ENCODE measurements around the gene ARL4D.

Gene ARL4D

DNA sequence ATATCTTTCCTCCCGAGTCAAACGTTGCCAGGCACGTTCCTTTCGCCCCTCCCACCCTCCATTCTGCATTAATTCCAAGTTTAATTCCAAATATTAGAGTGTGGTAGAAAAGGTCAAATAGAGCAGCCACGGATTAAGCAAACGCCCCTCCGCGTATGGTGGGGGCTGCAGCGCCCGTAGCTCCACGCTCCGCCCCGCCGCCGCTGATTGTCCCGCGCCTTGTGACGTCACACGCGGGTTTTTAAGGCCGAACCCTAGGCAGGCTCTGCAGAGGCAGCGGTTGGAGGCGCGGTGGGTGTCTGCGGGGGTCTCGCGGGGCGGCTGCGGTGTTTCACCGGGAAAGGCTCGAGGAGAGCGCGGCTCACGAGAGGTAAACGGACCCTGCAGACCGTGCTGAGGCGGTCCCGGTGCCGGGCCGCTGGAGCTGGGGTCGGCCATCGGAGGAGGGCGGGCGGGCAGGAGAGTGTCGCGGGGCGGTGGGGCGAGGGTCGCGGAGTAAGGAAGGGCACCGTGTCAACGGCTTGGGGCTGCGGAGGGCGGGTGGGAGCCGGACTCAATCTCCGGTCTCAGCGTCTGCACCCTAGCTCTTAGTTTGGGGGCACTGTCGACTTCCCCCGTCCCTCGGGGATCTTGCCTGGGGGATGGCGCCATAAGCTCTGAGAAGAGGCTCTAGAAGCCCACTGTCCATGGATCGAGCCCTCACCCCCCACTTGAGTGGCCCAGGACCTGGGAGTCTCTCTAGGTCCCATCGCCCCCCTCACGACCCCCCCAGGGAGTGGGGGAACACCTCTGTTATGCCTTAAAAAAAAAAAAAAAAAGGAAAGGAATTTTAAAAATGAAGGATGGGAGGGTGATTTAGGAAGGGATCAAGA is at the start of gene ARL4D:
Gene ARL4D (plus strand): TSS at position 270 of the 872 bp plus-strand sequence. CDS start 740 bp downstream, outside the sequence.
- Mint-ChIP-seq H3K4me1 (ENCODE audit: low read depth) (peaks cover 33% of the 10 kb centered on the region), H3K27ac (peak within 1 kb of the TSS; percentile 89), H3K9me3 (no peaks in the 10 kb centered on the region), H3K4me3 (peak within 1 kb of the TSS; percentile 94), H3K36me3 (ENCODE audit: low read depth) (no peaks in the 10 kb centered on the region), H3K27me3 (ENCODE audit: low read depth) (no peaks in the 10 kb centered on the region)

DNA sequence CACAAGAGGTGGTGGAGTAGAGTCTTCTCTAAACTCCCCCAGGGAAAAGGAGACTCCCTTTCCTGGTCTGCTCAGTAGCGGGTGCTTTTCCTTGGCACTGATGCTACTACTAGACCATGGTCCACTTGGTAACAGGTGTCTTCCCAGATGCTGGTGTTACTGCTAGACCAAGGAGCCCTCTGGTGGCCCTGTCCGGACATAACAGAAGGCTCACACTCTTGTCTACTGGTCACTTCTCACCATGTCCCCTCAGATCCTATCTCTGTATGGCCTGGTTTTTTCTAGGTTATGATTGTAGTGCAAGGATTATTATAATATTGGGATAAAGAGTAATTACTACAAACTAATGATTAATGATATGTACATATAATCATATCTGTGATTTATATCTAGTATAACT is 49.7 kb upstream of the ARL4D start:
- Mint-ChIP-seq H3K4me1 (ENCODE audit: low read depth) (peaks cover 9% of the 10 kb centered on the region), H3K36me3 (ENCODE audit: low read depth) (peaks cover 30% of the 10 kb centered on the region), H3K4me3 (no peak overlapping the region), H3K9me3 (peaks cover 43% of the 10 kb centered on the region), H3K27me3 (ENCODE audit: low read depth) (no peaks in the 10 kb centered on the region), H3K27ac (no peak overlapping the region)

DNA sequence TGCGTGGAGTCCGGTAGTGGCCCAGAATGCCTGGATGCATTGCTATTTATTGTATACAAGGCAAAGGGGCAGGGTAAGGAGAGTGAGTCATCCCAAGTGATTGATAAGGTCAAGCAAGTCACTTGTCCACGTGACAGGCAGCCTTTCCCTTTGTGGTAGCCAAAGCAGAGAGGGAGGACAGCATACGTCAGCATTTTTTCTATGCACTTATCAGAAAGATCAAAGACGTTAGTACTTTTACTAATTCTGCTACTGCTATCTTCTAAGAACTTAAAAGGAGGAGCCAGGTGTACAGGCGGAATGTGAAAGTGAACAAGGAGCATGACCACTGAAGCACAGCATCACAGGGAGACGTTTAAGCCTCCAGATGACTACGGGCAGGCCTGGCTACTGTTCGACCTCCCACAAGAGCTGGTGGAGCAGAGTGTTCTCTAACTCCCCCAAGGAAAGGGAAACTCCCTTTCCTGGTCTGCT is 47.9 kb upstream of the ARL4D start:
- H3K4me1 Mint-ChIP-seq (ENCODE audit: low read depth), result peaks cover 9% of the 10 kb centered on the region

DNA sequence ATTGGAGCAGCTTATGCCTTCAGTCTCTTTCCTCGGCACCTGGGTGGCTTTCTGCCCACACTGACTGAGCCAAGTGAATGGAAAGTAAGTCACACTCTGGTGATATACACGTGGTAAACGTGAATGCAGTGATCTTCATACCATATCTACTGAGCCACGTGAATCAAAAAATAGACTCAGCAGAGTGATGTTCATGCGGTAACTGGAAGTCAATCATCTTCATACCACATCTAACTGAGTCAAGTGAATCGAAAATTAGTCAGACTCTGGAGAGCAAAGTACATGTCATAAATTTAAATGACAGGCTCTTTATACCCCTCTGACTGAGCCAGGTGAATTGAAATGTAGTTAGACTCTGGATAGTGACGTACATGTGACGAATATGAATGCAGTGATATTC is 47.1 kb upstream of the ARL4D start:
- no peak overlapping the region for H3K4me3 Mint-ChIP-seq
- H3K9me3 Mint-ChIP-seq, result peaks cover 43% of the 10 kb centered on the region
- peaks cover 30% of the 10 kb centered on the region for H3K36me3 Mint-ChIP-seq (ENCODE audit: low read depth)
- H3K27me3 Mint-ChIP-seq (ENCODE audit: low read depth), result no peaks in the 10 kb centered on the region
- H3K4me1 Mint-ChIP-seq (ENCODE audit: low read depth), result peaks cover 9% of the 10 kb centered on the region
- no peak overlapping the region for H3K27ac Mint-ChIP-seq

More for the DNA sequence above, 47.9 kb upstream of the ARL4D start:
- Mint-ChIP-seq H3K4me3 (no peak overlapping the region), H3K27ac (no peak overlapping the region), H3K27me3 (ENCODE audit: low read depth) (no peaks in the 10 kb centered on the region), H3K36me3 (ENCODE audit: low read depth) (peaks cover 30% of the 10 kb centered on the region), H3K9me3 (peaks cover 43% of the 10 kb centered on the region)

DNA sequence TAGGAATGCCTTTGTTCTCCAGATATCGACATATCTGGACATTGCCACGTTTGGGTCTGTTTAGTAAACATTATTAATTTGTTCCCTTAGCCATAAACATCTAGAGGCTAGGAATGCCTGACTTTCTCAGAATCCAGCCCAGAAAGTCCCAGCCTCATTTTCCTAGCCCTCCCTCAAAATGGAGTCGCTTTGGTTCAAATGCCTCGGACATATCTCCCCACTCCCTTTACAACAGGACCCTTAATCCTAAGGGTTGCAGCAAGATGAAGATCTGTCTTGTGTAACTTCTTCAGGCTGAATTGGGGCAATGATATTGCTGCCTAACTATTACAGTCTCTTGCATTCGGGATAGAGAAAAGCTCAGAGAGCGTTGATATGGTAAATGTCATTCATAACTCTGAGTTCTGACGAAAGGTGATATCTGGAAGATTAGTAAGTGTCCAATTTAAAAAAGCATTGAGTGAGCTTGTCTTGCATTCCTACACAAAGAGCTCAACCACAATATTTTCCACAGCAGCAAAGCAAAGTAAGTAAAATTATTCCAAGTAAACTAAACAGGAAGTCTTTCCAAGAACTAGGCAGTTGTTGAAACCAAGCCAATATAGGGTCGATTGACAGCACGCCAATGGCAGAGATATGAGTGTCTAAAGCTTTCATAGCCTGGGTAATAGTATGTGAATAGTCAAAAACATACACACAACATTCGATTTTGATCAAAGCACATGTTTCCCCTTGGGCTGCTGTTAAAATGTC is 46.0 kb upstream of the ARL4D start:
- H3K4me1 Mint-ChIP-seq (ENCODE audit: low read depth), result peaks cover 9% of the 10 kb centered on the region
- no peak overlapping the region for H3K27ac Mint-ChIP-seq
- H3K36me3 Mint-ChIP-seq (ENCODE audit: low read depth), result peaks cover 21% of the 10 kb centered on the region
- H3K27me3 Mint-ChIP-seq (ENCODE audit: low read depth), result no peaks in the 10 kb centered on the region
- no peak overlapping the region for H3K4me3 Mint-ChIP-seq
- H3K9me3 Mint-ChIP-seq, result peaks cover 32% of the 10 kb centered on the region

DNA sequence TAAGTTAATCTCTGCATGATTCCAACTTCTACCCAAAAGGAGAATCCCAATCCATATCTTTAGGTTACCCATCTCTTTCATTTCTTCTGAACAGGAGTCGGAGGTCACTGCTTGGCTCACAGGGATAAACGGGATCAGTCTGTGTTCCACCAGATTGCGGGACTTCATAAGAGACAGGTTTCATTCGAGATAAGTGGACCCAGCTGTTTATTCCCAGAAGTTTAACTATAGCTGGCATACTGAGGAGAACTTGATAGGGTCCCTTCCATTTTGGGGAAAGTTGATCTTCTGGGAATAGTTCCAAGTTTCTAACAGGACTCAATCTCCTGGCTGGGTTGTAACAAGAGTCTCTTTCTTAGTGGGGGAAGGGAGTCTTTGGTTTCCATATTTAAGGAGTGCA is 45.4 kb upstream of the ARL4D start:
- H3K36me3 Mint-ChIP-seq (ENCODE audit: low read depth), result peaks cover 18% of the 10 kb centered on the region
- H3K4me3 Mint-ChIP-seq, result no peak overlapping the region
- peaks cover 9% of the 10 kb centered on the region for H3K4me1 Mint-ChIP-seq (ENCODE audit: low read depth)

GRCh38 chr17:43354371-43354770 is 44.4 kb upstream of the ARL4D start:
- H3K4me3 Mint-ChIP-seq, result no peak overlapping the region
- H3K36me3 Mint-ChIP-seq (ENCODE audit: low read depth), result peaks cover 13% of the 10 kb centered on the region
- H3K9me3 Mint-ChIP-seq, result peaks cover 18% of the 10 kb centered on the region
- no peaks in the 10 kb centered on the region for H3K27me3 Mint-ChIP-seq (ENCODE audit: low read depth)
- H3K4me1 Mint-ChIP-seq (ENCODE audit: low read depth), result peaks cover 15% of the 10 kb centered on the region
- no peak overlapping the region for H3K27ac Mint-ChIP-seq

More for the DNA sequence above, 45.4 kb upstream of the ARL4D start:
- H3K9me3 Mint-ChIP-seq, result peaks cover 26% of the 10 kb centered on the region
- H3K27ac Mint-ChIP-seq, result no peak overlapping the region
- no peaks in the 10 kb centered on the region for H3K27me3 Mint-ChIP-seq (ENCODE audit: low read depth)

DNA sequence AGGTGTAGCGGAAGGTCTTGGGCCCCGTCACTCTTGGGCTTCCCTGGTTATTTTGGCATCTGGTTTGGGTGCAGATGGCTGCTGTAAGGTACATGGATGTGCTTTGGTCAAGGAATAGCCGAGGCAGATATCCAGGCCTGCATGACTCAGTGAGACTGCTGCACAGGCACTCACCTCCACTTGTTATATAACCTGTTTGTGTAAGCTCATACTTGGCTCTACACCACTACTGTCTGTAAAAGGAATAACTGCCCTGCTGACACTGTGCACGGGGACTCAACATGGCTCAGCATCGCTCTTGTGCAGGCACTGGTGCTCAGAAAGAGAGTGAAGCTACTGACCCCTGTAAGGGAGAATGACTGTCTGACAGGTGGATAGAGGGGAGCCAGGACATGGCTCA is 42.3 kb upstream of the ARL4D start:
- peaks cover 4% of the 10 kb centered on the region for H3K9me3 Mint-ChIP-seq
- peaks cover 2% of the 10 kb centered on the region for H3K36me3 Mint-ChIP-seq (ENCODE audit: low read depth)
- H3K27ac Mint-ChIP-seq, result no peak overlapping the region
- no peak overlapping the region for H3K4me3 Mint-ChIP-seq
- H3K4me1 Mint-ChIP-seq (ENCODE audit: low read depth), result peaks cover 30% of the 10 kb centered on the region
- H3K27me3 Mint-ChIP-seq (ENCODE audit: low read depth), result no peaks in the 10 kb centered on the region

DNA sequence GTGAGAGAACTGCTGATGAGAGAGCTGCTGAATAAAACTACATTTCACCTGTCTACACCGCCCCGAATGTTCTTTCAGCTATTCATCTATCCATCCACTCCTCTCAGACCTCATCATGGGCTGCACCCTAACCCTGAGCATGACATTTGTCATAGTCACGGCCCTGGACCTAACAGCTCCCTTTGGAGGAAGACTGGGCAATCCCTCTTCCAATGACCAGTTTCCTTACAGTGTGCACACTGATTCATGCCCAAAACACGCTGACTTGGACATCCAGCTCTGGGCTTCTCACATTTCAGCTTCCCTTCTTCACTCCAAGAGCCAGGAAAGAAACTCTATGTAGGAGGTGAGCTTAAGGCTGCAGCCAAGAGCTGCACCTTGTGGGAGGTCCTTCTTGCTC is 41.8 kb upstream of the ARL4D start:
- peaks cover 4% of the 10 kb centered on the region for H3K9me3 Mint-ChIP-seq
- H3K4me1 Mint-ChIP-seq (ENCODE audit: low read depth), result peaks cover 29% of the 10 kb centered on the region
- peaks cover 2% of the 10 kb centered on the region for H3K36me3 Mint-ChIP-seq (ENCODE audit: low read depth)
- no peaks in the 10 kb centered on the region for H3K27me3 Mint-ChIP-seq (ENCODE audit: low read depth)
- no peak overlapping the region for H3K4me3 Mint-ChIP-seq
- H3K27ac Mint-ChIP-seq, result no peak overlapping the region

DNA sequence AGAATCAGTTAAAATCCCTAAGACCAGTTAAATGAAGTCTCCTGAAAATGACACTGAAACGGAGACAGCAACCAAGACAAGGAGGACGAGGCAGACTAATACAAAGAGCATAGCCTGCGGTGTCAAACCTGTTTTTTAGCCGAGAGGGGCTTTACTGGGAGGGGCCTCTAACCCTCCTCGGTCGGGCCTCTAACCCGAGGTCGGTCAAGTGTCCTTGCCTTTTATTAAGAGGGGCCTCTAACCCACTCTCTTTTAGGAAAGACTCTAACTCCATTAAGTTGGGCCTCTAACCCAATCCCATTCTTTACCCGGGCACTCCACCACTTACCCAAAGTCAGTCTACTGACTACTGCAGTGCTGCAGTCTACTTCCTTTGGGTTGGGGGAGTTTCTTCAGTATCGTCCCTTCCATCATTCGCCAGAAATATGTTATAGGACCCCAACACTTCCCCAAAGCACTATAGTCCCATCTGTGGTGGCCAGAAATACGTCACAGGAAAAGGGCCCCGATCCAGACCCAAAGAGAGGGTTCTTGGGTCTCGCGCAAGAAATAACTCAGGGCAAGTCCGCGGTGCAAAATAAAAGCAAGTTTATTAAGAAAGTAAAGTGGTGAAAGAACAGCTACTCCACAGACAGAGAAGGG is 39.2 kb upstream of the ARL4D start:
- Mint-ChIP-seq H3K4me1 (ENCODE audit: low read depth) (peaks cover 31% of the 10 kb centered on the region), H3K27ac (peak overlapping the region; percentile 99), H3K27me3 (ENCODE audit: low read depth) (no peaks in the 10 kb centered on the region), H3K36me3 (ENCODE audit: low read depth) (peaks cover 4% of the 10 kb centered on the region), H3K9me3 (no peaks in the 10 kb centered on the region), H3K4me3 (peak overlapping the region; percentile 93)

DNA sequence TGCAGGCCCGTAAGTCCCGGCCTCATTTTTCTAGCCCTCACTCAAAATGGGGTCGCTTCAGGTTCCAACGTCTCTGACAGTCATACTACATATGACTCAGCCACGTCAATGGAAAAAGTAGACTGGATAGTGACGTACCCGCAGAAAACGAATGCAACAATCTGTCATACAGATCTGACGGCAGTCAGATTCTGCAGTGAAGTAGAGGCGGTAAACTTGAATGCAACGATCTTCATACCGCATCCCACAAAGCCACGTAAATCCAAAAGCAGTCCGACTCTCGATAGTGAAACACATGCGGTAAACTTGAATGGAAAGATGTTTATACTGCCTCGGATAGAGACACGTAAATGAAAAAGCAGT is 38.4 kb upstream of the ARL4D start:
- no peaks in the 10 kb centered on the region for H3K27me3 Mint-ChIP-seq (ENCODE audit: low read depth)
- peak overlapping the region; percentile 99 for H3K27ac Mint-ChIP-seq
- H3K9me3 Mint-ChIP-seq, result no peaks in the 10 kb centered on the region
- peaks cover 6% of the 10 kb centered on the region for H3K36me3 Mint-ChIP-seq (ENCODE audit: low read depth)
- peaks cover 34% of the 10 kb centered on the region for H3K4me1 Mint-ChIP-seq (ENCODE audit: low read depth)
- peak overlapping the region; percentile 93 for H3K4me3 Mint-ChIP-seq

GRCh38 chr17:43360739-43361505 is 37.9 kb upstream of the ARL4D start:
- H3K4me1 Mint-ChIP-seq (ENCODE audit: low read depth), result peaks cover 36% of the 10 kb centered on the region

GRCh38 chr17:43363181-43363925 is 35.4 kb upstream of the ARL4D start:
- Mint-ChIP-seq H3K36me3 (ENCODE audit: low read depth) (peaks cover 6% of the 10 kb centered on the region), H3K4me1 (ENCODE audit: low read depth) (peaks cover 49% of the 10 kb centered on the region), H3K9me3 (no peaks in the 10 kb centered on the region), H3K27ac (peak overlapping the region; percentile 34), H3K4me3 (peak overlapping the region; percentile 36), H3K27me3 (ENCODE audit: low read depth) (no peaks in the 10 kb centered on the region)

More at GRCh38 chr17:43360739-43361505, 37.9 kb upstream of the ARL4D start:
- H3K4me3 Mint-ChIP-seq, result peak overlapping the region; percentile 93
- peak overlapping the region; percentile 99 for H3K27ac Mint-ChIP-seq
- H3K36me3 Mint-ChIP-seq (ENCODE audit: low read depth), result peaks cover 6% of the 10 kb centered on the region
- no peaks in the 10 kb centered on the region for H3K27me3 Mint-ChIP-seq (ENCODE audit: low read depth)
- no peaks in the 10 kb centered on the region for H3K9me3 Mint-ChIP-seq
